Measurements from ENCODE around the gene MRLN.

DNA sequence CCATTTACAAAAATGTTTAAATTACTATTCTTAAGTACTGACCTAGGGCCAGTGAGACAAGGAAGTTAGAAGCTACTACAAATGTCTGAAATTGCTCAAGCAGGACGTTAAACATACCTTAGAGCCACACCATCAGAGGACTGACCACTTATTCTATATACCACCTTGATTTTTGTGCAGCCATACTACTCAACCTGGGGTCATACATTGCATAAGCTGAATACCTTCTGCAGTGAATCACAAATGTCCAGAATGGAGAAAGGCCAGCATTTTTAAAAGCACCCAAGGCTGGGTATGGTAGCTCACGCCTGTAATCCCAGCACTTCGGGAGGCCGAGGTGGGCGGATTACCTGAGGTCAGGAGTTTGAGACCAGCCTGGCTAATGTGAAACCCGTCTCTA is 21.2 kb upstream of the MRLN start:
- TF ChIP-seq, protein P1, sequence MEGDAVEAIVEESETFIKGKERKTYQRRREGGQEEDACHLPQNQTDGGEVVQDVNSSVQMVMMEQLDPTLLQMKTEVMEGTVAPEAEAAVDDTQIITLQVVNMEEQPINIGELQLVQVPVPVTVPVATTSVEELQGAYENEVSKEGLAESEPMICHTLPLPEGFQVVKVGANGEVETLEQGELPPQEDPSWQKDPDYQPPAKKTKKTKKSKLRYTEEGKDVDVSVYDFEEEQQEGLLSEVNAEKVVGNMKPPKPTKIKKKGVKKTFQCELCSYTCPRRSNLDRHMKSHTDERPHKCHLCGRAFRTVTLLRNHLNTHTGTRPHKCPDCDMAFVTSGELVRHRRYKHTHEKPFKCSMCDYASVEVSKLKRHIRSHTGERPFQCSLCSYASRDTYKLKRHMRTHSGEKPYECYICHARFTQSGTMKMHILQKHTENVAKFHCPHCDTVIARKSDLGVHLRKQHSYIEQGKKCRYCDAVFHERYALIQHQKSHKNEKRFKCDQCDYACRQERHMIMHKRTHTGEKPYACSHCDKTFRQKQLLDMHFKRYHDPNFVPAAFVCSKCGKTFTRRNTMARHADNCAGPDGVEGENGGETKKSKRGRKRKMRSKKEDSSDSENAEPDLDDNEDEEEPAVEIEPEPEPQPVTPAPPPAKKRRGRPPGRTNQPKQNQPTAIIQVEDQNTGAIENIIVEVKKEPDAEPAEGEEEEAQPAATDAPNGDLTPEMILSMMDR (IDR thresholded peaks at IDR 0.05; ENCODE audit: poor library complexity, severe bottlenecking), result no peak
- no peak for TF ChIP-seq EP300 (conservative IDR thresholded peaks at IDR 0.05; ENCODE audit: poor library complexity, severe bottlenecking)
- TF ChIP-seq EZH2 (IDR thresholded peaks at IDR 0.05; ENCODE audit: borderline replicate concordance, insufficient read depth, low read length, poor library complexity, severe bottlenecking), result no peak
- TF ChIP-seq, protein P2, sequence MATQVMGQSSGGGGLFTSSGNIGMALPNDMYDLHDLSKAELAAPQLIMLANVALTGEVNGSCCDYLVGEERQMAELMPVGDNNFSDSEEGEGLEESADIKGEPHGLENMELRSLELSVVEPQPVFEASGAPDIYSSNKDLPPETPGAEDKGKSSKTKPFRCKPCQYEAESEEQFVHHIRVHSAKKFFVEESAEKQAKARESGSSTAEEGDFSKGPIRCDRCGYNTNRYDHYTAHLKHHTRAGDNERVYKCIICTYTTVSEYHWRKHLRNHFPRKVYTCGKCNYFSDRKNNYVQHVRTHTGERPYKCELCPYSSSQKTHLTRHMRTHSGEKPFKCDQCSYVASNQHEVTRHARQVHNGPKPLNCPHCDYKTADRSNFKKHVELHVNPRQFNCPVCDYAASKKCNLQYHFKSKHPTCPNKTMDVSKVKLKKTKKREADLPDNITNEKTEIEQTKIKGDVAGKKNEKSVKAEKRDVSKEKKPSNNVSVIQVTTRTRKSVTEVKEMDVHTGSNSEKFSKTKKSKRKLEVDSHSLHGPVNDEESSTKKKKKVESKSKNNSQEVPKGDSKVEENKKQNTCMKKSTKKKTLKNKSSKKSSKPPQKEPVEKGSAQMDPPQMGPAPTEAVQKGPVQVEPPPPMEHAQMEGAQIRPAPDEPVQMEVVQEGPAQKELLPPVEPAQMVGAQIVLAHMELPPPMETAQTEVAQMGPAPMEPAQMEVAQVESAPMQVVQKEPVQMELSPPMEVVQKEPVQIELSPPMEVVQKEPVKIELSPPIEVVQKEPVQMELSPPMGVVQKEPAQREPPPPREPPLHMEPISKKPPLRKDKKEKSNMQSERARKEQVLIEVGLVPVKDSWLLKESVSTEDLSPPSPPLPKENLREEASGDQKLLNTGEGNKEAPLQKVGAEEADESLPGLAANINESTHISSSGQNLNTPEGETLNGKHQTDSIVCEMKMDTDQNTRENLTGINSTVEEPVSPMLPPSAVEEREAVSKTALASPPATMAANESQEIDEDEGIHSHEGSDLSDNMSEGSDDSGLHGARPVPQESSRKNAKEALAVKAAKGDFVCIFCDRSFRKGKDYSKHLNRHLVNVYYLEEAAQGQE (IDR thresholded peaks at IDR 0.05; ENCODE audit: borderline replicate concordance), result no peak
- TF ChIP-seq POLR2AphosphoS5 (IDR thresholded peaks at IDR 0.05), result no peak
- TF ChIP-seq RAD21 (conservative IDR thresholded peaks at IDR 0.05), result no peak
- no peak for TF ChIP-seq MXI1 (conservative IDR thresholded peaks at IDR 0.05; ENCODE audit: poor library complexity, severe bottlenecking)
- TF ChIP-seq SMC3 (conservative IDR thresholded peaks at IDR 0.05; ENCODE audit: poor library complexity), result no peak

All from neural cell (in vitro differentiated cells).